HEK293T (cell line): Measurements from ENCODE around the gene ARHGAP26.
"Not testable (repeated sequence)": the region's sequence is repeated elsewhere in the genome, so short reads cannot be mapped to it uniquely, and the experiment has no call there.

Source experiments
- CTCF ChIA-PET: fragments of 350-600 bp; formaldehyde crosslinking; extraction: SDS; loops from one replicate; lab custom pipeline; 2021; ENCODE audit warnings: antibody characterized with exemption, inconsistent platforms; lab: Yijun Ruan, JAX
- POLR2A ChIA-PET: fragments of 350-600 bp; formaldehyde crosslinking; extraction: SDS; loops from one replicate; lab custom pipeline; 2020; ENCODE audit warnings: antibody characterized with exemption, inconsistent platforms; lab: Yijun Ruan, JAX
- DNase-seq: peaks from one replicate; pipeline ENCODE4 v3.0.0; 2012; ENCODE audit warnings: mixed read lengths; ENCODE audit errors: extremely low spot score
- ARNT ChIP-seq: fragments of 450-650 bp; IDR thresholded peaks from 2 replicates; pipeline ENCODE4 v1.6.1; 2017; ENCODE audit warnings: mild to moderate bottlenecking
- BHLHE40 ChIP-seq: fragments of 450-650 bp; IDR thresholded peaks from 2 replicates; pipeline ENCODE4 v1.6.1; 2016; ENCODE audit warnings: mild to moderate bottlenecking, moderate library complexity, borderline replicate concordance
- CTBP1 ChIP-seq: fragments of 450-650 bp; IDR thresholded peaks from 2 replicates; pipeline ENCODE4 v1.6.1; 2016; ENCODE audit warnings: borderline replicate concordance
- ELF4 ChIP-seq: fragments of 450-650 bp; IDR thresholded peaks from 2 replicates; pipeline ENCODE4 v1.6.1; 2017; ENCODE audit warnings: antibody characterized with exemption
- FOXA1 ChIP-seq: fragments of 450-650 bp; IDR thresholded peaks from 2 replicates; pipeline ENCODE4 v1.6.1; 2016; ENCODE audit warnings: mild to moderate bottlenecking
- FOXK2 ChIP-seq: fragments of 450-650 bp; IDR thresholded peaks from 2 replicates; pipeline ENCODE4 v1.6.1; 2016; ENCODE audit warnings: mild to moderate bottlenecking
- FOXM1 ChIP-seq: fragments of 450-650 bp; IDR thresholded peaks from 2 replicates; pipeline ENCODE4 v1.6.1; 2017; ENCODE audit warnings: mild to moderate bottlenecking, borderline replicate concordance
- HDGF ChIP-seq: fragments of 450-650 bp; IDR thresholded peaks from 2 replicates; pipeline ENCODE4 v1.6.1; 2017; ENCODE audit warnings: antibody characterized with exemption, borderline replicate concordance
- L3MBTL2 ChIP-seq: fragments of 450-650 bp; conservative IDR thresholded peaks from 2 replicates; pipeline ENCODE4 v1.6.1; 2016; ENCODE audit warnings: mild to moderate bottlenecking
- LEF1 ChIP-seq: fragments of 450-650 bp; IDR thresholded peaks from 2 replicates; pipeline ENCODE4 v1.6.1; 2017; ENCODE audit warnings: mild to moderate bottlenecking, borderline replicate concordance
- NFRKB ChIP-seq: fragments of 450-650 bp; IDR thresholded peaks from 2 replicates; pipeline ENCODE4 v1.6.1; 2016; ENCODE audit warnings: mild to moderate bottlenecking, moderate library complexity
- PKNOX1 ChIP-seq: fragments of 450-650 bp; IDR thresholded peaks from 2 replicates; pipeline ENCODE4 v1.6.1; 2016
- SP1 ChIP-seq: fragments of 450-650 bp; IDR thresholded peaks from 2 replicates; pipeline ENCODE4 v1.6.1; 2017
- SUZ12 ChIP-seq: fragments of 450-650 bp; IDR thresholded peaks from 2 replicates; pipeline ENCODE4 v1.6.1; 2016; ENCODE audit warnings: mild to moderate bottlenecking
- TARDBP ChIP-seq: fragments of 450-650 bp; IDR thresholded peaks from 2 replicates; pipeline ENCODE4 v1.6.1; 2016
- ZNF384 ChIP-seq: fragments of 450-650 bp; IDR thresholded peaks from 2 replicates; pipeline ENCODE4 v1.6.1; 2016

Gene ARHGAP26

GRCh38 chr5:142946547-142947426, 176.6 kb downstream of the ARHGAP26 start:
- TF ChIP-seq FOXA1 (no peak), SUZ12 (no peak), BHLHE40 (no peak), CTBP1 (no peak), SP1 (no peak), ARNT (no peak), NFRKB (no peak), ELF4 (no peak), TARDBP (no peak), FOXK2 (no peak), LEF1 (no peak)
- DNase-seq: no peak
- CTCF ChIA-PET: no interaction called here
- POLR2A ChIA-PET: no interaction called here

GRCh38 chr5:142947427-142947709, 177.2 kb downstream of the ARHGAP26 start:
- DNase-seq: no peak
- TF ChIP-seq ELF4: no peak
- TF ChIP-seq FOXA1: no peak
- no peak for TF ChIP-seq ARNT
- TF ChIP-seq HDGF: no peak
- TF ChIP-seq PKNOX1: no peak
- no peak for TF ChIP-seq FOXM1
- TF ChIP-seq FOXK2: no peak
- no peak for TF ChIP-seq TARDBP
- TF ChIP-seq NFRKB: no peak
- no peak for TF ChIP-seq ZNF384
- no peak for TF ChIP-seq SUZ12
- no peak for TF ChIP-seq L3MBTL2
- no peak for TF ChIP-seq LEF1
- TF ChIP-seq CTBP1: no peak
- no peak for TF ChIP-seq SP1
- TF ChIP-seq BHLHE40: no peak
- POLR2A ChIA-PET: no interaction called here
- CTCF ChIA-PET: no interaction called here

- ChIA-PET POLR2A (no interaction called here), CTCF (interaction anchor here (0.6 to 1.0 kb wide), 2 partner anchors 21 to 239 kb away, joined by 3 to 5 read pairs; no protein-coding TSS in a partner anchor)
- TF ChIP-seq LEF1: no peak
- DNase-seq: no peak
Measured at GRCh38 chr5:142952229-142952628, 182.1 kb downstream of the ARHGAP26 start.

- POLR2A ChIA-PET, DNase-seq: not testable (repeated sequence)
- CTCF ChIA-PET: interaction anchor here (1.0 kb wide), 1 partner anchor 239 kb away, joined by 3 read pairs; no protein-coding TSS in a partner anchor
Measured at GRCh38 chr5:142952871-142953270, 182.7 kb downstream of the ARHGAP26 start.

GRCh38 chr5:142954455-142954854, 184.3 kb downstream of the ARHGAP26 start:
- DNase-seq: no peak
- TF ChIP-seq FOXK2: no peak
- TF ChIP-seq NFRKB: no peak
- no peak for TF ChIP-seq LEF1
- TF ChIP-seq BHLHE40: no peak
- no peak for TF ChIP-seq ARNT
- no peak for TF ChIP-seq HDGF
- POLR2A ChIA-PET: no interaction called here
- CTCF ChIA-PET: no interaction called here

- POLR2A ChIA-PET: no interaction called here
- TF ChIP-seq SP1 (no peak), LEF1 (no peak), SUZ12 (no peak), HDGF (no peak), FOXM1 (no peak), TARDBP (no peak), L3MBTL2 (no peak), NFRKB (no peak)
- no peak for DNase-seq
- CTCF ChIA-PET: no interaction called here
Measured at GRCh38 chr5:142955628-142956027, 185.5 kb downstream of the ARHGAP26 start.

- ChIA-PET CTCF (interaction anchor here (1.1 kb wide), 1 partner anchor 244 kb away, joined by 3 read pairs; no protein-coding TSS in a partner anchor), POLR2A (no interaction called here)
- DNase-seq: no peak
- TF ChIP-seq HDGF: no peak
- no peak for TF ChIP-seq ZNF384
- TF ChIP-seq LEF1: no peak
- TF ChIP-seq NFRKB: no peak
- no peak for TF ChIP-seq CTBP1
- TF ChIP-seq SUZ12: no peak
- TF ChIP-seq PKNOX1: no peak
- no peak for TF ChIP-seq FOXA1
- TF ChIP-seq SP1: no peak
- no peak for TF ChIP-seq FOXK2
- no peak for TF ChIP-seq ARNT
- TF ChIP-seq L3MBTL2: no peak
- no peak for TF ChIP-seq BHLHE40
- TF ChIP-seq FOXM1: no peak
- TF ChIP-seq ELF4: no peak
- TF ChIP-seq TARDBP: no peak
Measured at GRCh38 chr5:142957528-142957927, 187.4 kb downstream of the ARHGAP26 start.
